H1 (cell line): Measurements from ENCODE around the gene RTKN. TPM values are rescaled to one million over a fixed set of nuclear protein-coding genes. Genes with fewer than 3 reads are reported as not detected.

Experiments
- CTCF ChIA-PET: fragments of 300-600 bp; sonication (Branson Sonifier 250); formaldehyde crosslinking; loops from one replicate; lab custom pipeline; 2021; ENCODE audit not compliant: partially characterized antibody; lab: Charles Lee
- POLR2A ChIA-PET: fragments of 300-600 bp; sonication (Branson Sonifier 250); formaldehyde crosslinking; loops from one replicate; lab custom pipeline; 2021; ENCODE audit warnings: inconsistent platforms; ENCODE audit not compliant: partially characterized antibody; lab: Charles Lee
- DNase-seq, 2 experiments: peaks; one replicate each; pipeline versions ENCODE4 v3.0.0 to v3.0.0-alpha.2; 2010 to 2022; ENCODE audit warnings: low spot score in 2 of 2, low read depth in 1 of 2, mixed read lengths in 1 of 2
- FAIRE-seq: peaks from 2 replicates; lab custom pipeline; 2011; peaks lifted over from hg19 to GRCh38; lab: Jason Lieb, UNC
- H2AFZ ChIP-seq: 2 replicates; pipeline ENCODE4 v1.8.1; 2012; ENCODE audit warnings: low read length, inconsistent platforms
- H2AK5ac ChIP-seq: 2 replicates; pipeline ENCODE4 v1.6.1; 2013; ENCODE audit warnings: low read depth, low read length
- H2BK120ac ChIP-seq: replicated peaks from 2 replicates; pipeline ENCODE3; 2013; ENCODE audit warnings: low read depth, low read length, inconsistent platforms
- H2BK12ac ChIP-seq: 2 replicates; pipeline ENCODE4 v1.6.1; 2013; ENCODE audit warnings: low read depth, low read length
- H2BK15ac ChIP-seq: 2 replicates; pipeline ENCODE4 v1.6.1; 2013; ENCODE audit warnings: low read length
- H2BK20ac ChIP-seq: 2 replicates; pipeline ENCODE4 v1.6.1; 2013; ENCODE audit warnings: low read length
- H2BK5ac ChIP-seq: 2 replicates; pipeline ENCODE4 v1.6.1; 2013; ENCODE audit warnings: low read depth, low read length
- H3K14ac ChIP-seq: 2 replicates; pipeline ENCODE4 v1.6.1; 2013; ENCODE audit warnings: inconsistent platforms; ENCODE audit not compliant: insufficient read length
- H3K18ac ChIP-seq: 2 replicates; pipeline ENCODE4 v1.6.1; 2013; ENCODE audit warnings: low read length; ENCODE audit errors: extremely low read depth
- H3K23ac ChIP-seq: 2 replicates; pipeline ENCODE4 v1.6.1; 2013; ENCODE audit warnings: inconsistent platforms; ENCODE audit not compliant: insufficient read length
- H3K23me2 ChIP-seq: 2 replicates; pipeline ENCODE4 v1.6.1; 2013; ENCODE audit warnings: low read depth, low read length
- H3K27ac ChIP-seq: 2 replicates; pipeline ENCODE4 v1.6.1; 2011; ENCODE audit warnings: low read depth, low read length, inconsistent platforms
- H3K27me3 ChIP-seq, 4 experiments: replicated peaks in 1 of 4; 1 replicate in 1 of 4; 2 replicates in 3 of 4; pipeline versions ENCODE4 v1.6.1 to v1.8.1; 2011 to 2013; ENCODE audit warnings: low read length in 3 of 4, mild to moderate bottlenecking in 3 of 4, inconsistent platforms in 2 of 4, mixed read lengths in 2 of 4, moderate library complexity in 1 of 4; ENCODE audit not compliant: control insufficient read depth in 3 of 4, insufficient read depth in 3 of 4; ENCODE audit errors: extremely low read depth in 1 of 4
- H3K36me3 ChIP-seq, 4 experiments: 2 replicates each; pipeline versions ENCODE4 v1.6.1 to v1.8.1; 2011 to 2013; ENCODE audit warnings: mild to moderate bottlenecking in 4 of 4, low read length in 3 of 4, moderate library complexity in 2 of 4, control low read depth in 1 of 4, inconsistent platforms in 1 of 4; ENCODE audit not compliant: insufficient read depth in 4 of 4, control insufficient read depth in 2 of 4
- H3K4ac ChIP-seq: replicated peaks from 2 replicates; pipeline ENCODE3; 2013; ENCODE audit warnings: low read length, low read depth, mixed read lengths, inconsistent platforms; ENCODE audit not compliant: insufficient read length
- H3K4me1 ChIP-seq, 4 experiments: replicated peaks in 1 of 4; 1 replicate in 1 of 4; 2 replicates in 3 of 4; pipeline versions ENCODE4 v1.6.1 to v1.8.1; 2011 to 2013; ENCODE audit warnings: low read length in 3 of 4, inconsistent platforms in 2 of 4, mixed read lengths in 1 of 4; ENCODE audit not compliant: insufficient read depth in 4 of 4, control insufficient read depth in 3 of 4
- H3K4me2 ChIP-seq, 2 experiments: 2 replicates each; pipeline versions ENCODE4 v1.6.1 to v1.8.1; 2011 to 2013; ENCODE audit warnings: low read depth in 2 of 2, low read length in 2 of 2, control low read depth in 1 of 2, inconsistent platforms in 1 of 2, mild to moderate bottlenecking in 1 of 2; ENCODE audit not compliant: insufficient read depth in 1 of 2
- H3K4me3 ChIP-seq, 4 experiments: fragments of 200-600, 300-600 bp in 1 of 4; sonication (generic), shearing (Covaris generic), sonication (Bioruptor Twin) in 1 of 4; 2 replicates each; pipeline versions ENCODE4 v1.5.1 to v1.8.1; 2011 to 2016; ENCODE audit warnings: low read length in 4 of 4, low read depth in 3 of 4, control low read depth in 2 of 4, inconsistent platforms in 2 of 4, mild to moderate bottlenecking in 2 of 4, mixed read lengths in 1 of 4, moderate library complexity in 1 of 4; ENCODE audit not compliant: insufficient read depth in 2 of 4; ENCODE audit errors: extremely low read depth in 1 of 4
- H3K56ac ChIP-seq: replicated peaks from 2 replicates; pipeline ENCODE3; 2013; ENCODE audit warnings: low read depth, mild to moderate bottlenecking, mixed read lengths, low read length, inconsistent platforms; ENCODE audit not compliant: insufficient read length
- H3K79me1 ChIP-seq: 2 replicates; pipeline ENCODE4 v1.6.1; 2013; ENCODE audit warnings: low read depth, low read length, control low read depth
- H3K79me2 ChIP-seq, 2 experiments: 2 replicates each; pipeline versions ENCODE4 v1.6.1 to v1.8.1; 2012 to 2013; ENCODE audit warnings: low read length in 2 of 2, mild to moderate bottlenecking in 2 of 2, inconsistent platforms in 1 of 2; ENCODE audit not compliant: insufficient read depth in 2 of 2, control insufficient read depth in 1 of 2
- H3K9ac ChIP-seq, 4 experiments: replicated peaks in 1 of 4; 1 replicate in 1 of 4; 2 replicates in 3 of 4; pipeline versions ENCODE4 v1.6.1 to v1.8.1; 2011 to 2013; ENCODE audit warnings: low read depth in 3 of 4, low read length in 3 of 4, control low read depth in 2 of 4, mild to moderate bottlenecking in 2 of 4, moderate library complexity in 2 of 4, inconsistent platforms in 1 of 4; ENCODE audit errors: extremely low read depth in 1 of 4
- H3K9me3 ChIP-seq, 2 experiments: 2 replicates each; pipeline versions ENCODE4 v1.6.1 to v1.8.1; 2012 to 2013; ENCODE audit warnings: mild to moderate bottlenecking in 2 of 2, moderate library complexity in 2 of 2, control low read depth in 1 of 2, inconsistent platforms in 1 of 2, low read depth in 1 of 2, low read length in 1 of 2, mixed read lengths in 1 of 2; ENCODE audit not compliant: insufficient read depth in 2 of 2
- H4K20me1 ChIP-seq, 2 experiments: replicated peaks in 1 of 2; 2 replicates each; pipeline versions ENCODE3 to v1.8.1; 2011 to 2013; ENCODE audit warnings: inconsistent platforms in 2 of 2, low read length in 2 of 2, mild to moderate bottlenecking in 1 of 2; ENCODE audit not compliant: insufficient read depth in 2 of 2, control insufficient read depth in 1 of 2
- H4K5ac ChIP-seq: 2 replicates; pipeline ENCODE4 v1.6.1; 2013; ENCODE audit warnings: low read length, low read depth, mixed read lengths, inconsistent platforms; ENCODE audit not compliant: insufficient read length
- H4K8ac ChIP-seq: 2 replicates; pipeline ENCODE4 v1.8.0; 2013; ENCODE audit warnings: mild to moderate bottlenecking, moderate library complexity, low read length, inconsistent platforms; ENCODE audit not compliant: insufficient read depth; ENCODE audit errors: extremely low read depth
- H4K91ac ChIP-seq: replicated peaks from 2 replicates; pipeline ENCODE3; 2013; ENCODE audit warnings: low read length, mixed read lengths, inconsistent platforms; ENCODE audit not compliant: insufficient read length
- BCL11A ChIP-seq, 2 experiments: IDR thresholded peaks; one replicate each; pipeline ENCODE4 v1.6.1; 2011; ENCODE audit warnings: low read depth in 2 of 2, low read length in 2 of 2, mild to moderate bottlenecking in 2 of 2
- EP300 ChIP-seq, 2 experiments: IDR thresholded peaks; 1 replicate in 1 of 2; 2 replicates in 1 of 2; pipeline ENCODE4 v1.6.1; 2011 to 2012; ENCODE audit warnings: low read depth in 2 of 2, low read length in 2 of 2, mild to moderate bottlenecking in 2 of 2, borderline replicate concordance in 1 of 2, inconsistent platforms in 1 of 2, moderate library complexity in 1 of 2
- MAX ChIP-seq: IDR thresholded peaks from 2 replicates; pipeline ENCODE4 v1.6.1; 2012; ENCODE audit warnings: inconsistent platforms
- NRF1 ChIP-seq: IDR thresholded peaks from 2 replicates; pipeline ENCODE4 v1.6.1; 2011; ENCODE audit warnings: mild to moderate bottlenecking, low read depth, low read length, improper control_type of control experiment
- PHF8 ChIP-seq: fragments of 200-600 bp; sonication (generic); conservative IDR thresholded peaks from 2 replicates; pipeline ENCODE4 v1.7.1; 2012; ENCODE audit warnings: low read depth, mild to moderate bottlenecking, inconsistent platforms, low read length, moderate library complexity
- RBBP5 ChIP-seq: IDR thresholded peaks from 2 replicates; pipeline ENCODE4 v1.7.1; 2012; ENCODE audit warnings: low read depth, mild to moderate bottlenecking, inconsistent platforms, low read length, moderate library complexity, borderline replicate concordance
- RNF2 ChIP-seq: fragments of 200-900, 300-1000 bp; sonication (generic); IDR thresholded peaks from 2 replicates; pipeline ENCODE4 v1.7.1; 2016; ENCODE audit warnings: borderline replicate concordance, low read depth, mild to moderate bottlenecking, antibody characterized with exemption, low read length; ENCODE audit not compliant: poor library complexity, severe bottlenecking; ENCODE audit errors: missing control alignments
- SIN3A ChIP-seq, 2 experiments: IDR thresholded peaks in 1 of 2; conservative IDR thresholded peaks in 1 of 2; 2 replicates each; pipeline ENCODE4 v1.6.1; 2011 to 2012; ENCODE audit warnings: low read length in 2 of 2, improper control_type of control experiment in 1 of 2, low read depth in 1 of 2, mild to moderate bottlenecking in 1 of 2
- TBP ChIP-seq: IDR thresholded peaks from 2 replicates; pipeline ENCODE4 v1.6.1; 2011; ENCODE audit warnings: low read depth, low read length, improper control_type of control experiment
- YY1 ChIP-seq: IDR thresholded peaks from 2 replicates; pipeline ENCODE4 v1.6.1; 2011; ENCODE audit warnings: low read depth, mild to moderate bottlenecking, low read length
- ZNF274 ChIP-seq: IDR thresholded peaks from 2 replicates; pipeline ENCODE4 v1.7.0; 2012; ENCODE audit warnings: low read length, borderline replicate concordance; ENCODE audit errors: extremely low read depth
- WGBS, 2 experiments: shearing (Covaris generic) in 1 of 2; methylation state at CpG; one replicate each; pipeline versions ENCODE4 v1.1.6 to v1.1.7; 2013 to 2015; ENCODE audit warnings: low lambda C conversion rate in 2 of 2, mixed read lengths in 2 of 2, inconsistent platforms in 1 of 2, low coverage in 1 of 2, missing lambda C conversion rate in 1 of 2; ENCODE audit not compliant: insufficient replicate concordance in 2 of 2, insufficient coverage in 1 of 2, insufficient read length in 1 of 2; ENCODE audit errors: extremely low coverage in 1 of 2, missing lambda C conversion rate in 1 of 2; 5-methylcytosine and 5-hydroxymethylcytosine counted together
- polyA plus RNA-seq, 7 experiments: library from polyadenylated mRNA; depleted of rRNA in 3 of 7; stranded (reverse) in 5 of 7; unstranded in 2 of 7; fragments of >200 nt in 5 of 7; fragments of 200-250 nt in 2 of 7; gene quantifications; 1 replicate in 5 of 7; 2 replicates in 1 of 7; 4 replicates in 1 of 7; pipeline versions ENCODE4 v1.2.1 to v1.2.3, GENCODE V29; 2011 to 2013; ENCODE audit warnings: missing spikeins in 2 of 7, mixed read lengths in 2 of 7
- total RNA-seq: library from RNA; stranded (reverse); fragmentation: NEBNext Ultra II Directional; extraction: Animal tissue kit (Norgen Biotek cat#: 25700); gene quantifications from 2 replicates; pipeline ENCODE4 v1.2.1, GENCODE V29; 2021

RTKN gene
- total and polyA plus RNA-seq, 2 of the 8 experiments (the other 6 are each of a cell fraction or from before 2014, with no cell fraction given): 40.2 to 54.1 TPM

DNA sequence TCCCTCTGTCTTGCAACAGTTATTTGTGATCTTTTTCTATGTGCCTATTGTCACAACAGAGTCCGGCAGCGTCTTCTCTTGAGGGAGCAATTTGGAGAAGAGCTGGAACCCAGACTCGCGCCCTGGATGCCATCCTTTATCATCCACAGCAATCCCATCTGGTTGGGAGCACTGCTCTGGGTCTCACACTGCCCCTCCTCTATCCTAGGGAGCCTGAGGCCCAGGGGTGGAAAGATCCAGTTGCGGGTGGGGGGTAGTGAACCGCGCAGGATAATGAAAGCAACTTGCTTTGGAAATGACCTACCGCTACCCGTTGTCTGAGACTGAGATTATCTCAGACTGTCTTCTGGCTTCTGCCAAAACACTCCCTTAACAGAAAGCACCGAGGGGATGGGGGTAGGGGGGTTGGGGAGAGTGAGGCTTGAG is 17.2 kb upstream of the RTKN start:
- H4K20me1 ChIP-seq: no peaks in the 10 kb centered on the region
- 0 out of 2 replicates have a peak overlapping the region, but pooled peaks have one; percentile 1 for H2AK5ac ChIP-seq
- no peak overlapping the region for H3K14ac ChIP-seq
- CTCF ChIA-PET: interaction anchor here (1.3 to 10.5 kb wide), 6 partner anchors 15 to 129 kb away, joined by 4 to 86 read pairs (median 18); partner anchors contain the start of genes CCDC142, MRPL53 and TTC31
- 21% methylated on average over 10 of the region's 10 CpGs; no CpG with 5 or more reads in 1 of the 2 experiments for WGBS, 2 experiments
- no peak overlapping the region for H4K8ac ChIP-seq
- peak overlapping the region; percentile 73; the same call in 1 of the 2 replicates for H3K27ac ChIP-seq
- DNase-seq: no peak
- peak overlapping the region; percentile 81 to 98 (median 92) for H3K9ac ChIP-seq
- FAIRE-seq: no peak
- no peak overlapping the region for H2BK120ac ChIP-seq
- H2AFZ ChIP-seq: no peak overlapping the region
- H3K4me3 ChIP-seq: peak overlapping the region; percentile 79 to 99 (median 98)
- H3K36me3 ChIP-seq: peaks cover 0 to 12% (median 2%) of the 10 kb centered on the region in 4 experiments; a peak in 4 of 8 replicates
- 0 out of 2 replicates have a peak overlapping the region, but pooled peaks have one; percentile 5 for H2BK15ac ChIP-seq
- H3K27me3 ChIP-seq: no peaks in the 10 kb centered on the region
- peaks cover 16% of the 10 kb centered on the region; the same call in 1 of the 2 replicates for H3K23me2 ChIP-seq
- no peak overlapping the region for H2BK5ac ChIP-seq
- no peak overlapping the region for H3K4ac ChIP-seq
- H3K79me2 ChIP-seq: peaks cover 0 to 9% of the 10 kb centered on the region in 2 experiments; a peak in 1 of 4 replicates
- H4K91ac ChIP-seq: peak overlapping the region; percentile 93
- H3K4me2 ChIP-seq: peak overlapping the region; percentile 86 to 91
- POLR2A ChIA-PET: interaction anchor here (0.6 to 10.5 kb wide), 18 partner anchors 8 to 376 kb away, joined by 3 to 89 read pairs (median 4); partner anchors contain the start of genes C2orf81, CCDC142, MRPL53 and PCGF1
- H3K4me1 ChIP-seq: peaks cover 0 to 10% (median 2%) of the 10 kb centered on the region in 4 experiments; a peak in 5 of 7 replicates
- no peak overlapping the region for H2BK20ac ChIP-seq
- H3K9me3 ChIP-seq: no peaks in the 10 kb centered on the region
- no peak overlapping the region for H3K56ac ChIP-seq
- no peak overlapping the region for H3K18ac ChIP-seq
- no peak overlapping the region for H4K5ac ChIP-seq
- H2BK12ac ChIP-seq: peak overlapping the region; percentile 82; the same call in 1 of the 2 replicates
- no peak overlapping the region for H3K23ac ChIP-seq
- H3K79me1 ChIP-seq: no peaks in the 10 kb centered on the region; the same call in 1 of the 2 replicates
- TF ChIP-seq ZNF274 (no peak), SIN3A (conservative IDR thresholded peaks at IDR 0.05 in 1 of 2, IDR thresholded peaks at IDR 0.05 in 1 of 2; ENCODE audit: low read depth in 1 of 2, low read length in 2 of 2) (no peak), RBBP5 (no peak), YY1 (no peak), EP300 (IDR thresholded peaks at IDR 0.05; ENCODE audit: borderline replicate concordance in 1 of 2, low read depth in 2 of 2, low read length in 2 of 2) (no peak), TBP (no peak), BCL11A (IDR thresholded peaks at IDR 0.05; ENCODE audit: low read depth in 2 of 2, low read length in 2 of 2) (no peak), MAX (no peak), RNF2 (no peak), NRF1 (no peak), PHF8 (no peak)
